ENCODE measurements around the gene PDSS2.
"Not testable (repeated sequence)": the region's sequence is repeated elsewhere in the genome, so short reads cannot be mapped to it uniquely, and the experiment has no call there.

Gene PDSS2

GRCh38 chr6:107413966-107414645, 45.3 kb downstream of the PDSS2 start:
- no peak for DNase-seq

- DNase-seq: no peak
These were observed 48.2 kb downstream of the PDSS2 start for GRCh38 chr6:107411161-107411560.

DNA sequence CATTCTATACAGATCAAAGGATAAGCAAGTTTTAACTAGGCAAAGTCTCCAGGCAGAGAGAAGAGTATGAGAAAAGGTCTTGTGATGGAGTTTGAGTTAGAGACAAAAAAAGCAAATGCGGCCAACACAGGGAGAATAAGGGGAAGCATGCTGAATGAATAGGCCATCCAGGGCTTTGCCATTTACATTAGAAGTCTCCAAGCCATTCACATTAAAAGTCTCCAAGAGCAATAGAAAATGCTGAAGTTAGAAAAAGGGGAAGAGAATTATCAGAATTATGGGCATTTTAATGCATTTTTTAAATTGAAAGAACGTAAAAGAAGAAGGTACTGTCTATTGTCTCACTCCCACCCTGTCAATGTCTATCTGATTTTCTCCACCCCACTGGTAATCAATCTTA, 49.4 kb downstream of the PDSS2 start:
- DNase-seq: no peak

GRCh38 chr6:107408714-107409113, 50.6 kb downstream of the PDSS2 start:
- no peak for DNase-seq

GRCh38 chr6:107405002-107405401, 54.4 kb downstream of the PDSS2 start:
- no peak for DNase-seq

GRCh38 chr6:107402533-107402932, 56.8 kb downstream of the PDSS2 start:
- no peak for DNase-seq

DNA sequence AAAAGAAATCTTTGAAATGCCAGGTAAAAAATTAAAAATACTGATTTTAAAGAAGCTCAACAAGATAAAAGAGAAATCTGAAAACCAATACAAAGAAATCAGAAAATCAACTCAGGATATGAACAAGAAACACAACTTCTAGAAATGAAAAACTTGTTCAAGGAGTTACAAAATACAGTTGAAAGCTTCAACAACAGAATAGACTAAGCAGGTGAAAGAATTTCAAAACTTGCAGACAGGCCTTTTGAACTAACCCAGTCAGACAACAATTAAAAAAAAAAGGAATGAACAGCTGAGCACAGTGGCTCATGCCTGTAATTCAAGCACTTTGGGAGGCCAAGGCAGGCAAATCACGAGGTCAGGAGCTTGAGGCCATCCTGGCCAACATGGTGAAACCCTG, 57.8 kb downstream of the PDSS2 start:
- no peak for DNase-seq

DNA sequence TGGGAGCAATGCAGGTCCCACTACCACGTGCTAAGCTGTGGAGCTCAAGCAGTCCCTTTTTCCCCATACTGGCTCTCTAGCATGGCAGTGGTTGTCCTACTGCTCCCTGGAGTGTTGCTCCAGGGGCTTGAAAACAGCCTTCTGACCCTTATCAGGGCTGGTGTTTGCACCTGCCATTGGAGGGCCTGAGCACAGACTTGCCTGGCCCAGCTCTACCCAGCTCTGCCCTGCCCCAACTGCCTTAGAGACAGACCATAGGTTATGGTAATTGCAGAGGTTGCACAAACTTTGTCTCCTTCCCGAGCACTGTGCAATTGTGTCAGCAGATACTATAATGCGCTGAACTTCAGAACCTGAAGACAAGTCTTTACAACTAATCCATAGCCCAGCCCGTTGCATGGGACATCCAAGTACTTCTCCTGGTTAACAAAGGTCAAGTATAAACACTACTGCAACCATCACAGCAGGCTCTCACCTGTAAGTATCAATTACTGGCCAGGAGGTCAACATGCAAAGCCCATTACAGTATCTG, 58.7 kb downstream of the PDSS2 start:
- DNase-seq: no peak

GRCh38 chr6:107399935-107400334, 59.4 kb downstream of the PDSS2 start:
- DNase-seq: no peak

GRCh38 chr6:107398001-107398400, 61.4 kb downstream of the PDSS2 start:
- no peak for DNase-seq

- DNase-seq: no peak
These were observed 63.2 kb downstream of the PDSS2 start for GRCh38 chr6:107396211-107396610.

DNA sequence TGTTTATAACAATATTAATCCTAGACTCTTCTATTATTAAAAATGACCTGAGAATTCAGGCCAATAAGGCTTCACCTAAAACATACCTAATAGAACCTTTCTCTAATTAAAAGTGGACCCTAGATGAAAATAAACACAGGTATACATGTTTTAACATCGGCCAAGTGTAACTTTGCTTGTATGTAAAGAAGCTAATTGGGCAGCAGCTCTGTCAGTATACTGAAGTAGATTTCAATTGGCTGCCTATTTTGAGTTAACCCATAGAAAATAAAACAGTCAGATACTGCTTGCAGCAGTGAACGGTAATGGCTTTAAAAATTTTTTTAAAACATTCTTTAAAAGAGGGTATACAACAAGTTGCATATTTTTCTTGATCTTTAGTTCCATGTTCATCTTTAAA, 67.3 kb downstream of the PDSS2 start:
- DNase-seq: no peak

DNA sequence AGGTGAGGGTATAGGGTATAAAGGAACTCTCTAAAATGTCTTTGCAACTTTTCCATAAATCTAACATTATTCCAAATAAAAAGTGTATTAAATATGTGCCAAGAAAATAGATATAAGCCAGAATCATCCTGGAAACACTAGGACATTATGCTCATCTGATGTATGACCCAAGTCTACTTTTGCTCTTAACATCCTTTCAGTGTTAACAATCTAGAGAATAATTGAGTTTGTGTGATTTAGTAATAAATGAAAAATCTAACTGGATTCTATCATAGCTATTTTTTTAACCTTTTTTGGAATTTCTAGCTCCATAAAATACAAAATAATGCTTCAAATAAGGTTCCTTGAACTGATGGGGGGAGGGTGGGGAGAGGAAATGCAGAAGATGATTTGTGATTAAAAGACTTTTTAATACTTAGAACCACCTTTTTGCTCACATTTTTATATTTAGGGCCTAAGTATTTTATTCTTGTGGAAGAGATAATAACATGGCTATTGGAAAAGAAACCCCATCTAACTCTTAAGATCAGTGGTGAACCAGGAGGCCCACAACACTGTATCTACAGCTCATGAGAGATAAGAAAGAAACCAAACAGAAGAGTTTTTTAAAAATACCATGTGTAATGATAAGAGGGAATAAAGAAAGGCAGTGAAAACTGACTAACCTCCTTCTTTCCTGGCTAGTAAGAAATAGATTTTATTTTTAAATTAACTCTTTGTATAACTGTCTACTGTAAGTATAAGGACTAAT, 68.5 kb downstream of the PDSS2 start:
- no peak for DNase-seq

GRCh38 chr6:107390056-107390455, 69.3 kb downstream of the PDSS2 start:
- DNase-seq: no peak

GRCh38 chr6:107386904-107387303, 72.5 kb downstream of the PDSS2 start:
- DNase-seq: no peak

GRCh38 chr6:107386340-107386739, 73.0 kb downstream of the PDSS2 start:
- no peak for DNase-seq

DNA sequence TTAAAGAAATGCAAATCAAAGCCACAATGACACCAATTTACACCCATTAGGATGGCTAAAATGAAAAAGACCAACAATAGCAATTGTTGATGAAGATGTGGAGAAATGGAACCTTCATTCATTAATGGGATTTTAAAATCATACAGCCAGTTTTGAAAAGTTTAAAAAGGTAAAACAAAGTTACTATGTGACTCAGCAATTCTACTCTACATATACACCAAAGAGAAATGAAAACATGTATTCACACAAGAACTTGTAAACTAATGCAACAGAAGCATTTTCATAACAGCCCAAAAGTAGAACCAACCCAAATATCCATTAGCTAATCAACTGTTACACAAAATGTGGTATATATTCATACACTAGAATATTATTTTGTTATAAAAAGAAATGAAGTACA, 75.7 kb downstream of the PDSS2 start:
- DNase-seq: no peak

- DNase-seq: no peak
These were observed 85.1 kb downstream of the PDSS2 start for GRCh38 chr6:107374264-107374663.

DNA sequence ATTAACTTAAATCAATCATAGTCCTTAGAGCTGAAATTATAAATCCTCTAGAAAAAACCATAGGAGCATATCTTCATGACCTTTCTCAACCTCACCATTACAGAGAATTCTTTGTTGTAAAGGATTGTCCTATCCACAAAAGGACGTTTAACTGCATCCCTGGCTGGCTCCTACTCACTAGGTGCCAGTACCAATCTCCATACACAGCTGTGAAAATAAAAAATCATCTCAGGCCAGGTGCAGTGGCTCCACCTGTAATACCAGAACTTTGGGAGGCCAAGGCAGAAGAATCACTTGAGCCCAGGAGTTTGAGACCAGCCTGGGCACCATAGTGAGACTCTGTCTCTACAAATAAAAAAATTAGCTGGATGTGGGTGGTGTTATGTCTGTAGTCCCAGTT, 89.9 kb downstream of the PDSS2 start:
- DNase-seq: no peak

- DNase-seq: no peak
These were observed 90.9 kb downstream of the PDSS2 start for GRCh38 chr6:107368471-107368870.

DNA sequence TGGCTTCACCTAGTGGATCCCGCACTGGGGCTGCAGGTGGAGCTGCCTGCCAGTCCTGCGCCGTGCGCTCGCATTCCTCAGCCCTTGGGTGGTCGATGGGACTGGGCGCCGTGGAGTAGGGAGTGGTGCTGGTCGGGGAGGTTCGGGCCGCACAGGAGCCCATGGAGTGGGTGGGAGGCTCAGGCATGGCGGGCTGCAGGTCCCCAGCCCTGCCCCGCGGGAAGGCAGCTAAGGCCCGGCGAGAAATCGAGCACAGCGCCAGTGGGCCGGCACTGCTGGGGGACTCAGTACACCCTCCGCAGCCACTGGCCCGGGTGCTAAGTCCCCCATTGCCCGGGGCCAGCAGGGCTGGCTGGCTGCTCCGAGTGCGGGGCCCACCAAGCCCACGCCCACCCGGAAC, 95.2 kb downstream of the PDSS2 start:
- not testable (repeated sequence) for DNase-seq

DNA sequence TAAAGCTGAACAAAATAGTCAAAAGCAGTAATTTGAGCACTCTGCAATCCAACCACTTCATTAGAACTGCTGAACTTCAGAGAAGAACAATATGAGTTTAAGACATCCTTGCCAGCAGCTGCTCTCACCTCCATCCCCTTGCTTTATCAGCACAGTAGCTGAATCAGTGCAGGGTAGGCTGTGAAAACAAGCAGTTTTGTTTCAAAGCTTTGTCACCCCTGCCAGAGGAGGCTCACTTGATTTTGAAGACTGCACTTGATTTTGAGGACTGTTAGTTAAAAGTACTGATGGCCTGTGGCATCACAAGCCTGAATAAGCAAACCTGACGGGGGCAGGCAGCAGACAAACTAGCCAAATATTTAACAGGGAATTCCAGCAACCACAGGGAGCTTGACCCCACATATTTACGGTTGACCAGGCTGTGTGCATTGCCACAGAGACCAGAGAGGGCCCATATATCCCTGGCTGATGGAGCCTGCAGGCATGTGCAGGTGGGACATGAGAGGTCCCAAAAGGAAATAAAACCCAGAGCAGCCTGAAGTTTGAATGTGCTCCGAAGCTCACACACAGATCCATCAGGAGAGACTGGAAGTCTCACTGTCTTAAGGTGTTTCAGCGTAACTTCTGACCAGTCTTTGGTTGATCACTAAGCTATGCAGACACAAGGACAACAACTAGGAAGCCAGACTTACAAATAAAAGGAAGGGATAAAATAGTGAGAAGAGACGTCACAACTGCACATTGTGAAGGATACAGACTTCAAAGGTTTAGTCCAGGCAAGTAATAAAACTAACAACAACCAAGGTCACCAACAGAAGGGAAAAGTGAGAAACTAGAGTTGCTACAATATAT, 97.4 kb downstream of the PDSS2 start:
- DNase-seq: no peak

DNA sequence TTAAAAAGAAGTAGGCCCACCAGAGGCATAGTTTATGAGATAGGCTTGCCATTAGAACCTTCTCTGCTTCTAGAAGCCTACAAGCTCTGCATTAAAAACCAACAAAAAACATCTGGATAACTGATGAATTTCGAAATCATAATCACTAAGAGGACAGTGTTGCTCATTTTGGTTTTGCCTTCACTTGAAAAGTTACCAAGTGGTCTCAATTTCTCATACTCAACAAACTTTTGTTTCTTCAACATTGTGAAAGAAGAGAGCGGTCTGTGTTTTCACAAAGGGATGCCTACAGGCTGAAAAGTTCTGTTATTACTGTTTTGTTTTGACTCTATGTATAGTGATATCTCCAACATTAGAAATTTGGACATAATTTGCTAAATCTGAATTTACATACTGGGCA, 98.9 kb downstream of the PDSS2 start:
- DNase-seq: no peak

Data from effector CD8-positive, alpha-beta T cell (primary cell).